Neural cell (in vitro differentiated cells): ENCODE results near the gene SUCO. TPM values are rescaled to one million over a fixed set of nuclear protein-coding genes. Genes with fewer than 3 reads are reported as not detected.

ENCODE experiments used
- H2AFZ ChIP-seq: fragments of 200-600, 300-800 bp; sonication (generic), shearing (Covaris generic); 2 replicates; pipeline ENCODE4 v1.6.0; 2014; ENCODE audit warnings: low read depth, mild to moderate bottlenecking, antibody characterized with exemption, low read length, moderate library complexity
- H3F3A ChIP-seq: fragments of 200-600 bp; shearing (Covaris generic); 2 replicates; pipeline ENCODE4 v1.6.1; 2016; ENCODE audit warnings: mild to moderate bottlenecking, moderate library complexity, mixed read lengths, antibody characterized with exemption, low read length; ENCODE audit not compliant: insufficient read depth, poor library complexity, severe bottlenecking
- H3K27ac ChIP-seq: fragments of 200-600, 300-800 bp; sonication (generic), shearing (Covaris generic); 2 replicates; pipeline ENCODE4 v1.5.1; 2014; ENCODE audit warnings: mild to moderate bottlenecking, low read length, moderate library complexity
- H3K27me3 ChIP-seq: fragments of 300-800, 200-600 bp; sonication (generic), shearing (Covaris generic); 2 replicates; pipeline ENCODE4 v1.6.0; 2014; ENCODE audit warnings: mild to moderate bottlenecking, low read depth, low read length, moderate library complexity; ENCODE audit not compliant: insufficient read depth
- H3K36me3 ChIP-seq: fragments of 300-800, 200-600 bp; sonication (generic), shearing (Covaris generic); 2 replicates; pipeline ENCODE4 v1.5.1; 2014; ENCODE audit warnings: mild to moderate bottlenecking, antibody characterized with exemption, low read length, moderate library complexity; ENCODE audit not compliant: insufficient read depth
- H3K4me2 ChIP-seq: fragments of 300-800, 200-600 bp; sonication (generic), shearing (Covaris generic); 2 replicates; pipeline ENCODE4 v1.6.0; 2014; ENCODE audit warnings: mild to moderate bottlenecking, low read length
- H3K4me3 ChIP-seq: fragments of 300-800, 200-600 bp; sonication (generic), shearing (Covaris generic); 2 replicates; pipeline ENCODE4 v1.5.1; 2014; ENCODE audit warnings: mild to moderate bottlenecking, low read length, moderate library complexity
- H3K79me2 ChIP-seq: fragments of 200-600 bp; shearing (Covaris generic); replicated peaks from 2 replicates; pipeline ENCODE4 v1.6.0; 2014; ENCODE audit warnings: mild to moderate bottlenecking, low read length, moderate library complexity; ENCODE audit not compliant: insufficient read depth
- H3K9ac ChIP-seq: fragments of 300-800, 200-600 bp; sonication (generic), shearing (Covaris generic); 2 replicates; pipeline ENCODE4 v1.6.1; 2016; ENCODE audit warnings: mild to moderate bottlenecking, low read length, mixed read lengths
- H3K9me2 ChIP-seq: fragments of 200-600 bp; shearing (Covaris generic); 2 replicates; pipeline ENCODE4 v1.6.1; 2016; ENCODE audit warnings: mild to moderate bottlenecking, low read length, mixed read lengths; ENCODE audit not compliant: insufficient read depth
- H3K9me3 ChIP-seq: fragments of 200-600, 300-800 bp; sonication (generic), shearing (Covaris generic); 2 replicates; pipeline ENCODE4 v1.6.1; 2016; ENCODE audit warnings: mild to moderate bottlenecking, mixed run types, low read length, moderate library complexity, mixed read lengths
- H4K20me1 ChIP-seq: fragments of 200-600 bp; shearing (Covaris generic); 2 replicates; pipeline ENCODE4 v1.6.1; 2016; ENCODE audit warnings: mild to moderate bottlenecking, mixed run types; ENCODE audit not compliant: insufficient read depth
- CTCF ChIP-seq: fragments of 450-650 bp; IDR thresholded peaks from 2 replicates; pipeline ENCODE4 v1.5.1; 2014; ENCODE audit warnings: antibody characterized with exemption, mild to moderate bottlenecking, moderate library complexity; ENCODE audit not compliant: poor library complexity, severe bottlenecking
- EP300 ChIP-seq: fragments of 450-650 bp; conservative IDR thresholded peaks from 2 replicates; pipeline ENCODE4 v1.6.1; 2014; ENCODE audit warnings: antibody characterized with exemption, mild to moderate bottlenecking, moderate library complexity; ENCODE audit not compliant: poor library complexity, severe bottlenecking
- EZH2 ChIP-seq: fragments of 200-600, 300-800 bp; shearing (Covaris generic), sonication (generic); IDR thresholded peaks from 2 replicates; pipeline ENCODE4 v1.6.1; 2014; ENCODE audit warnings: antibody characterized with exemption, low read length, borderline replicate concordance, mild to moderate bottlenecking; ENCODE audit not compliant: insufficient read depth, poor library complexity, severe bottlenecking
- MXI1 ChIP-seq: fragments of 450-650 bp; conservative IDR thresholded peaks from 2 replicates; pipeline ENCODE4 v1.6.1; 2014; ENCODE audit warnings: antibody characterized with exemption, mild to moderate bottlenecking; ENCODE audit not compliant: poor library complexity, severe bottlenecking
- POLR2AphosphoS5 ChIP-seq: IDR thresholded peaks from 2 replicates; pipeline ENCODE4 v1.6.1; 2012
- RAD21 ChIP-seq: fragments of 450-650 bp; conservative IDR thresholded peaks from 2 replicates; pipeline ENCODE4 v1.6.1; 2014; ENCODE audit warnings: antibody characterized with exemption, mild to moderate bottlenecking, moderate library complexity
- SMC3 ChIP-seq: fragments of 450-650 bp; conservative IDR thresholded peaks from 2 replicates; pipeline ENCODE4 v1.6.1; 2014; ENCODE audit warnings: antibody characterized with exemption, mild to moderate bottlenecking, moderate library complexity; ENCODE audit not compliant: poor library complexity
- TAF1 ChIP-seq: IDR thresholded peaks from 2 replicates; pipeline ENCODE4 v1.6.1; 2012; ENCODE audit warnings: low read depth
- polyA minus RNA-seq: library from RNA; depleted of rRNA, polyadenylated mRNA; stranded (reverse); fragments of >200 nt; gene quantifications from 2 replicates; pipeline ENCODE4 v1.2.3, GENCODE V29; 2014
- polyA plus RNA-seq: library from polyadenylated mRNA; depleted of rRNA; stranded (reverse); fragments of >200 nt; gene quantifications from 2 replicates; pipeline ENCODE4 v1.2.3, GENCODE V29; 2014
- TF ChIP-seq, protein P1 (sequence below): IDR thresholded peaks from 2 replicates; pipeline ENCODE4 v1.6.1; 2012; ENCODE audit warnings: borderline replicate concordance

Gene SUCO, protein sequence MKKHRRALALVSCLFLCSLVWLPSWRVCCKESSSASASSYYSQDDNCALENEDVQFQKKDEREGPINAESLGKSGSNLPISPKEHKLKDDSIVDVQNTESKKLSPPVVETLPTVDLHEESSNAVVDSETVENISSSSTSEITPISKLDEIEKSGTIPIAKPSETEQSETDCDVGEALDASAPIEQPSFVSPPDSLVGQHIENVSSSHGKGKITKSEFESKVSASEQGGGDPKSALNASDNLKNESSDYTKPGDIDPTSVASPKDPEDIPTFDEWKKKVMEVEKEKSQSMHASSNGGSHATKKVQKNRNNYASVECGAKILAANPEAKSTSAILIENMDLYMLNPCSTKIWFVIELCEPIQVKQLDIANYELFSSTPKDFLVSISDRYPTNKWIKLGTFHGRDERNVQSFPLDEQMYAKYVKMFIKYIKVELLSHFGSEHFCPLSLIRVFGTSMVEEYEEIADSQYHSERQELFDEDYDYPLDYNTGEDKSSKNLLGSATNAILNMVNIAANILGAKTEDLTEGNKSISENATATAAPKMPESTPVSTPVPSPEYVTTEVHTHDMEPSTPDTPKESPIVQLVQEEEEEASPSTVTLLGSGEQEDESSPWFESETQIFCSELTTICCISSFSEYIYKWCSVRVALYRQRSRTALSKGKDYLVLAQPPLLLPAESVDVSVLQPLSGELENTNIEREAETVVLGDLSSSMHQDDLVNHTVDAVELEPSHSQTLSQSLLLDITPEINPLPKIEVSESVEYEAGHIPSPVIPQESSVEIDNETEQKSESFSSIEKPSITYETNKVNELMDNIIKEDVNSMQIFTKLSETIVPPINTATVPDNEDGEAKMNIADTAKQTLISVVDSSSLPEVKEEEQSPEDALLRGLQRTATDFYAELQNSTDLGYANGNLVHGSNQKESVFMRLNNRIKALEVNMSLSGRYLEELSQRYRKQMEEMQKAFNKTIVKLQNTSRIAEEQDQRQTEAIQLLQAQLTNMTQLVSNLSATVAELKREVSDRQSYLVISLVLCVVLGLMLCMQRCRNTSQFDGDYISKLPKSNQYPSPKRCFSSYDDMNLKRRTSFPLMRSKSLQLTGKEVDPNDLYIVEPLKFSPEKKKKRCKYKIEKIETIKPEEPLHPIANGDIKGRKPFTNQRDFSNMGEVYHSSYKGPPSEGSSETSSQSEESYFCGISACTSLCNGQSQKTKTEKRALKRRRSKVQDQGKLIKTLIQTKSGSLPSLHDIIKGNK (N-terminal part only)
- 43.4 and 45.5 TPM in 2 replicates for polyA plus RNA-seq
- 132 and 142 TPM in 2 replicates for polyA minus RNA-seq

DNA sequence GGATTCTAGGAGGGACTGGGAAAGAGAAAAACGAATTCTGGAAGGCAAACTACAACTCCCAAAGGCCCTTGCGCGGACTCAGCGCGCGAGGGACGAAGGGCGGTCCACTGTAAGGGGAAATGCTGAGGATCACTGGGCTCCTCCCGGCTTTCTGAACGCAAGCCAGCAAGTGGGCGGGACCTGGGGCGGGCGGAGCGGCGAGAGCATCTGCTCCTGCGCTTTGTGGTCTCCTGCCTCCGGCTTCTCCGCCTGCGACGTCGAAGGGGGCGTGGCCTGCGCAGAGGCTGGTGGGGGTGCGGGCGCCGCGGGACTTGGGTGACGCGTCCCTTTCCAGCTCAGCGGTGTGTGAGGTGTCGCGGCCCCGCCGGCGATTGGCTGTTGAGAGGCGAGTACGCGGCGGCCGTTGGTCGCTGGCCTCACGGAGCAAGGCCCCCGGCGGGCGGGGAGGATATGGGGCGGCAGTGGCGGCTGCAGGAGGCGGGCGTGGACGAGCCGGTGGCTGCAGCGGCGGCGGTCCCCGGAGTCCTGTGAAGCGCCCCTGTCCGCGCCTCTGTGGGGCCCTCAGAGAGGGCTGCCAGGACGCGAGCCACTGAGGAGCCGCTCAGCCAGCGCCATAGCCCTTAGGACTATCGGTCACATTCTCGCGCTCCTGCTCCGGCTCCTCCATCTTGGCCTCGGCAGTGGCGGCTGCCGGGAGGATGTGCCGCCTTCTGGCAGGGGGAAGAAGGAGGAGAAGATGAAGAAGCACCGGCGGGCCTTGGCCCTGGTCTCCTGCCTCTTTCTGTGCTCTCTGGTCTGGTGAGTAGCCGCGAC, at the start of gene SUCO:
Gene SUCO, plus strand, starts transcription at position 451 of the 813 bp plus-strand sequence. Its CDS starts 286 bp downstream, at position 737.
- Histone ChIP-seq H3K9me2 (no peaks in the 10 kb centered on the region), H3K4me2 (peak within 1 kb of the TSS; percentile 82), H3K9ac (peak within 1 kb of the TSS; percentile 94), H2AFZ (peak within 1 kb of the TSS; percentile 70), H3F3A (no peaks in the 10 kb centered on the region), H3K36me3 (no peaks in the 10 kb centered on the region), H3K9me3 (no peaks in the 10 kb centered on the region), H3K79me2 (peaks cover 40% of the 10 kb centered on the region), H3K27me3 (no peaks in the 10 kb centered on the region), H3K4me3 (peak within 1 kb of the TSS; percentile 87), H3K27ac (peak within 1 kb of the TSS; percentile 92), H4K20me1 (no peaks in the 10 kb centered on the region)
- TF ChIP-seq TAF1 (peak; percentile 81), EP300 (peak; percentile 37), RAD21 (no peak), MXI1 (peak; percentile 67), SMC3 (no peak), POLR2AphosphoS5 (peak; percentile 92), EZH2 (no peak), CTCF (peak; percentile 57)
- TF ChIP-seq, protein P1, sequence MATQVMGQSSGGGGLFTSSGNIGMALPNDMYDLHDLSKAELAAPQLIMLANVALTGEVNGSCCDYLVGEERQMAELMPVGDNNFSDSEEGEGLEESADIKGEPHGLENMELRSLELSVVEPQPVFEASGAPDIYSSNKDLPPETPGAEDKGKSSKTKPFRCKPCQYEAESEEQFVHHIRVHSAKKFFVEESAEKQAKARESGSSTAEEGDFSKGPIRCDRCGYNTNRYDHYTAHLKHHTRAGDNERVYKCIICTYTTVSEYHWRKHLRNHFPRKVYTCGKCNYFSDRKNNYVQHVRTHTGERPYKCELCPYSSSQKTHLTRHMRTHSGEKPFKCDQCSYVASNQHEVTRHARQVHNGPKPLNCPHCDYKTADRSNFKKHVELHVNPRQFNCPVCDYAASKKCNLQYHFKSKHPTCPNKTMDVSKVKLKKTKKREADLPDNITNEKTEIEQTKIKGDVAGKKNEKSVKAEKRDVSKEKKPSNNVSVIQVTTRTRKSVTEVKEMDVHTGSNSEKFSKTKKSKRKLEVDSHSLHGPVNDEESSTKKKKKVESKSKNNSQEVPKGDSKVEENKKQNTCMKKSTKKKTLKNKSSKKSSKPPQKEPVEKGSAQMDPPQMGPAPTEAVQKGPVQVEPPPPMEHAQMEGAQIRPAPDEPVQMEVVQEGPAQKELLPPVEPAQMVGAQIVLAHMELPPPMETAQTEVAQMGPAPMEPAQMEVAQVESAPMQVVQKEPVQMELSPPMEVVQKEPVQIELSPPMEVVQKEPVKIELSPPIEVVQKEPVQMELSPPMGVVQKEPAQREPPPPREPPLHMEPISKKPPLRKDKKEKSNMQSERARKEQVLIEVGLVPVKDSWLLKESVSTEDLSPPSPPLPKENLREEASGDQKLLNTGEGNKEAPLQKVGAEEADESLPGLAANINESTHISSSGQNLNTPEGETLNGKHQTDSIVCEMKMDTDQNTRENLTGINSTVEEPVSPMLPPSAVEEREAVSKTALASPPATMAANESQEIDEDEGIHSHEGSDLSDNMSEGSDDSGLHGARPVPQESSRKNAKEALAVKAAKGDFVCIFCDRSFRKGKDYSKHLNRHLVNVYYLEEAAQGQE = peak; percentile 89
